Measurements from ENCODE around the gene LMBRD2. TPM values are rescaled to one million over a fixed set of nuclear protein-coding genes. Genes with fewer than 3 reads are reported as not detected.

LMBRD2 gene
- total and polyA plus RNA-seq, 2 of the 8 experiments (the other 6 are each of a cell fraction or from before 2014, with no cell fraction given) = 1.1 to 4.1 TPM

- FAIRE-seq = no peak
- Histone ChIP-seq H2BK12ac (ENCODE audit: low read depth, low read length) (no peak overlapping the region), H3K9me3 (ENCODE audit: insufficient read depth in 2 of 2, low read depth in 1 of 2, low read length in 1 of 2) (no peaks in the 10 kb centered on the region), H3K4me3 (ENCODE audit: extremely low read depth in 1 of 4, insufficient read depth in 2 of 4, low read depth in 3 of 4, low read length in 4 of 4) (no peak overlapping the region), H4K91ac (replicated peaks; ENCODE audit: insufficient read length, low read length) (no peak overlapping the region), H3K56ac (replicated peaks; ENCODE audit: insufficient read length, low read depth, low read length) (no peak overlapping the region), H3K4ac (replicated peaks; ENCODE audit: insufficient read length, low read depth, low read length) (no peak overlapping the region), H3K27ac (ENCODE audit: low read depth, low read length) (no peak overlapping the region), H3K14ac (ENCODE audit: insufficient read length) (no peak overlapping the region), H4K5ac (ENCODE audit: insufficient read length, low read depth, low read length) (no peak overlapping the region), H3K23me2 (ENCODE audit: low read depth, low read length) (no peaks in the 10 kb centered on the region), H2BK5ac (ENCODE audit: low read depth, low read length) (no peak overlapping the region), H2BK120ac (replicated peaks; ENCODE audit: low read depth, low read length) (no peak overlapping the region), H2BK20ac (ENCODE audit: low read length) (no peak overlapping the region), H2AK5ac (ENCODE audit: low read depth, low read length) (no peak overlapping the region), H2AFZ (ENCODE audit: low read length) (no peak overlapping the region), H3K4me1 (replicated peaks in 1 of 4; ENCODE audit: control insufficient read depth in 3 of 4, insufficient read depth in 4 of 4, low read length in 3 of 4) (no peaks in the 10 kb centered on the region), H3K36me3 (ENCODE audit: control insufficient read depth in 2 of 4, insufficient read depth in 4 of 4, low read length in 3 of 4) (peaks cover 0 to 12% (median 6%) of the 10 kb centered on the region in 4 experiments; a peak in 4 of 8 replicates), H2BK15ac (ENCODE audit: low read length) (no peak overlapping the region), H3K18ac (ENCODE audit: extremely low read depth, low read length) (no peak overlapping the region), H3K4me2 (ENCODE audit: insufficient read depth in 1 of 2, low read depth in 2 of 2, low read length in 2 of 2) (no peak overlapping the region), H3K9ac (replicated peaks in 1 of 4; ENCODE audit: extremely low read depth in 1 of 4, low read depth in 3 of 4, low read length in 3 of 4) (no peak overlapping the region), H3K23ac (ENCODE audit: insufficient read length) (no peak overlapping the region), H3K27me3 (replicated peaks in 1 of 4; ENCODE audit: control insufficient read depth in 3 of 4, extremely low read depth in 1 of 4, insufficient read depth in 3 of 4, low read length in 3 of 4) (no peaks in the 10 kb centered on the region), H4K8ac (ENCODE audit: extremely low read depth, insufficient read depth, low read length) (no peak overlapping the region), H3K79me2 (ENCODE audit: control insufficient read depth in 1 of 2, insufficient read depth in 2 of 2, low read length in 2 of 2) (0 out of 4 replicates have a peak, but pooled peaks cover 0 to 2% of the 10 kb centered on the region in 2 experiments), H4K20me1 (replicated peaks in 1 of 2; ENCODE audit: control insufficient read depth in 1 of 2, insufficient read depth in 2 of 2, low read length in 2 of 2) (no peaks in the 10 kb centered on the region), H3K79me1 (ENCODE audit: low read depth, low read length) (no peaks in the 10 kb centered on the region)
- ChIA-PET CTCF (ENCODE audit: partially characterized antibody) (interaction anchor here (1.2 to 2.1 kb wide), 3 partner anchors 19 to 92 kb away, joined by 3 to 8 read pairs (median 5); partner anchors contain the start of genes LMBRD2 and SKP2), POLR2A (ENCODE audit: partially characterized antibody) (no interaction called here)
- WGBS, 2 experiments (ENCODE audit: extremely low coverage in 1 of 2, insufficient coverage in 1 of 2, insufficient read length in 1 of 2, insufficient replicate concordance in 2 of 2, low coverage in 1 of 2, low lambda C conversion rate in 2 of 2, missing lambda C conversion rate in 1 of 2) = 90% methylated on average over 12 of the region's 12 CpGs; no CpG with 5 or more reads in 1 of the 2 experiments
- no peak for DNase-seq (ENCODE audit: low read depth in 1 of 2, low spot score in 2 of 2)
- TF ChIP-seq TBP (IDR thresholded peaks at IDR 0.05; ENCODE audit: low read depth, low read length) (no peak), CTCF (IDR thresholded peaks at IDR 0.05; ENCODE audit: control extremely low read depth in 1 of 3, insufficient read depth in 1 of 3, low read depth in 1 of 3, low read length in 3 of 3) (peak in 1 of 3 experiments; percentile 39; a peak in 1 of 4 replicates), RAD21 (IDR thresholded peaks at IDR 0.05 in 1 of 2, conservative IDR thresholded peaks at IDR 0.05 in 1 of 2; ENCODE audit: low read depth in 2 of 2, low read length in 2 of 2) (peak; percentile 52 to 58), TAF7 (optimal IDR thresholded peaks at IDR 0.05; ENCODE audit: borderline replicate concordance, low read depth, low read length) (no peak)
Observed at GRCh38 chr5:36060420-36060887, 91.2 kb downstream of the LMBRD2 start.

Measured in H1 (cell line).